Activated CD4-positive, alpha-beta T cell treated with anti-CD3 and anti-CD28 coated beads, Interleukin-2, amount 10 ng/mL, durations not matched to agents 24 days and 14 days (primary cell): ENCODE measurements around the gene ST6GALNAC3. TPM values are rescaled to one million over a fixed set of nuclear protein-coding genes. Genes with fewer than 3 reads are reported as not detected.

Source experiments
- DNase-seq: peaks from one replicate; pipeline ENCODE4 v3.0.0; 2022
- H3K27ac Mint-ChIP-seq: one replicate; pipeline ENCODE4 v1.8.0; 2022; ENCODE audit warnings: mild to moderate bottlenecking, mixed read lengths
- H3K27me3 Mint-ChIP-seq: one replicate; pipeline ENCODE4 v1.8.0; 2022; ENCODE audit warnings: mixed read lengths
- H3K36me3 Mint-ChIP-seq: one replicate; pipeline ENCODE4 v1.8.0; 2022; ENCODE audit warnings: low read depth, mild to moderate bottlenecking, mixed read lengths
- H3K4me1 Mint-ChIP-seq: one replicate; pipeline ENCODE4 v1.8.0; 2021; ENCODE audit warnings: mixed read lengths
- H3K4me3 Mint-ChIP-seq: one replicate; pipeline ENCODE4 v1.8.0; 2022; ENCODE audit warnings: mild to moderate bottlenecking, moderate library complexity, mixed read lengths
- H3K9me3 Mint-ChIP-seq: one replicate; pipeline ENCODE4 v1.8.0; 2021; ENCODE audit warnings: mixed read lengths
- intact Hi-C: fragments of 100-400 bp; cut with micrococcal nuclease; formaldehyde crosslinking; loops from one replicate; pipeline ENCODE4 v1.15.1; 2023
- total RNA-seq: library from RNA; stranded (reverse); gene quantifications from 2 replicates; pipeline ENCODE4 v1.2.3, GENCODE V29; 2022

ST6GALNAC3 gene
- total RNA-seq, 1 donor from 2014 or later = 0.28 TPM

DNA sequence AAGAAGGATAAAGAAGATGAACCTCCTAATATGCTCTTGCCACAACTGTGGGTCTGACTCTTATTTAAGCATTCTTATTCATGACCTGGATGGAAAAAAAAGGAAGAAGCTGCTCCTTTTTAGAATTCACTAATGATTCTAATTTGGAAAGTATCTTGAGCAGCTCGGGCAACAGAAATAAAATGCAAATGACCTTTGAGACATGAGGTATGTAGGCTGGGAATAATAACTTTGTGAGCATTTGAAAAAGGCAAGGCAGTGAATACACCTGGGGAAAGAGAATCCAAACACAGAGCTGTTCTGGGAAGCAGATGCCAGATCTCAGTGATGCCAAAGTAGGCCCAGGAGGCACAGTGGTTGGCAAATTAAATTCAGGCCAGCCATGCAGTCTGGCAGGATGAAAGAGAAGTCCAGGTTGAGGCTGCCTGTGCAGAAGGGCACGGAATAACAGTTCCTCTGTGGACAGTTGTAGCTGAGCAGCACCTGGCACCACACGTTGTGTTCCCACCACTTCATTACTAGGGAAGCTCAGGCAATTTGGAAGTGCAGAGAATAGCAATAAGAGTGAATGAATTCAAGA, 471.9 kb downstream of the ST6GALNAC3 start:
- no peak overlapping the region for H3K4me3 Mint-ChIP-seq
- intact Hi-C loops = loop anchor here (5.0 kb wide), 1 partner anchor 539 kb away; no protein-coding TSS in a partner anchor
- no peak overlapping the region for H3K27ac Mint-ChIP-seq
- DNase-seq = no peak
- no peaks in the 10 kb centered on the region for H3K36me3 Mint-ChIP-seq
- no peaks in the 10 kb centered on the region for H3K4me1 Mint-ChIP-seq
- no peaks in the 10 kb centered on the region for H3K9me3 Mint-ChIP-seq
- H3K27me3 Mint-ChIP-seq = no peaks in the 10 kb centered on the region

DNA sequence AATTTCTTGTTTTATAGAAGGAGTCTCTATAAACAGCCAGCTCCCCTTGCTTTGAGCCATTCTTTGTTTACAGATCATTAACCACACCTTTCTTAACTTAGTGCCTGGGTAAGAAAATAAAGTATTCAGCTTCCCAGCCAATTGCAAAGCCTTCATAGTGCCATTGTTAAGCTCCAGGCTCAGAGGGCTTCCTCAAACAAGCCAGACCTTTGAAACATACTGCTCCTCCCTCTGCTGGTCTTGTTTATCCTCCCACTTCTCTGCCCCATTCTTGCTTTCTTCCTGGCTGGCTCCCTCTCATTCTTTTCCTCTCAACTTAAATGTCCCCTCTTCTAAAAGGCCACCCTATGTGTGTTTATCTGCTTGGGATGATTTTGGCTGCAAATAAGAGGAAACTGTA, 473.4 kb downstream of the ST6GALNAC3 start:
- no peaks in the 10 kb centered on the region for H3K4me1 Mint-ChIP-seq
- no peaks in the 10 kb centered on the region for H3K36me3 Mint-ChIP-seq
- no peaks in the 10 kb centered on the region for H3K9me3 Mint-ChIP-seq
- H3K27ac Mint-ChIP-seq = no peak overlapping the region
- intact Hi-C loops = loop anchor here (5.0 kb wide), 1 partner anchor 541 kb away; no protein-coding TSS in a partner anchor
- H3K27me3 Mint-ChIP-seq = no peaks in the 10 kb centered on the region
- DNase-seq = no peak
- H3K4me3 Mint-ChIP-seq = no peak overlapping the region

DNA sequence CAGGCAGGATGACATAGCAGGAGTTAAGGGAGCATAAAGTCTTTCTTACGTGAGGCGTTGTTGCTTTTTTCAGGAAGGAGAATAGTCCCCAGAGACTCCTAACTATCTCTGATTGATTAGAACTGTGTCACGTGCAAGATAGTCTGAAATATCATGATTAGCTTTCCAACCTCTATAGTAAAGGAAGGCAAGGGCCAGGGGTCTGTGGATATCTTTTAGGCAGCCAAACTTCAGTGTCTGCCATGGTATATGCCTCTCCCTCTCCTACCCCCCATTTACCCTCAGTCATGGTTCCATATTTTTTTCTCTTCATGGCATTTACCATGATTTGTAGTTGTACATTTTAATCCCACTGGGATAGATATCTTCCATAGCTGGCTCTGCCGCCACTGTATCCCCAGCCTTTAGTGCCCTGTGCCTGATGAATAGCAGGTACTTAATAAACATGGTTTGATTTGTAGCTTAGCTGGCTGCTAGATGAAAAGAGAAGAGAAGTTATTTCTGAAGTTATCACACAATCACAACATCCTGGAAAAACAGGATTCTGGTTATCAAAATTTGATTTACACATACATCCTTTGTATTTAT, 474.1 kb downstream of the ST6GALNAC3 start:
- Mint-ChIP-seq H3K27ac (no peak overlapping the region), H3K4me1 (no peaks in the 10 kb centered on the region), H3K27me3 (no peaks in the 10 kb centered on the region), H3K4me3 (no peak overlapping the region), H3K36me3 (no peaks in the 10 kb centered on the region), H3K9me3 (no peaks in the 10 kb centered on the region)
- intact Hi-C loops = loop anchor here (5.0 kb wide), 1 partner anchor 541 kb away; no protein-coding TSS in a partner anchor
- no peak for DNase-seq

DNA sequence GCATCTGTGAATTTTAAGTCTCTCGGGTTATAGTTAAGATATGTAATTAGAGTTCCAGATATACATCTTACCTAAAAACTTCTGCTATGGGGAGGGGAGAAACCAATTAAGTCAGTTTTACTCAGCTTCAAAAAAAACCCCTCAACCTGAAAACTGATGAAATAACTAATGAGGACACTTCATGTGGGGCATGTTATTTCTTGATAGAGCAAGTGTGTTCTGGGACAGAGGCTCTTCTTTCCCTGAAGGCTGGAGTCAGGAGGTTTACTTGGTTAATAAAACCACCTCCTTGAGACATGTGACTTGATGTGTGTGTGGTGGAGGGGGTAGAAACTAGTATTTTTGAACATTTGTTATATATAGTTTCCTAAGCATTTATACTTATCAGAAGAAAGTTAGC, 479.7 kb downstream of the ST6GALNAC3 start:
- H3K4me3 Mint-ChIP-seq = no peak overlapping the region
- H3K27ac Mint-ChIP-seq = no peak overlapping the region
- no peaks in the 10 kb centered on the region for H3K9me3 Mint-ChIP-seq
- H3K4me1 Mint-ChIP-seq = no peaks in the 10 kb centered on the region
- H3K36me3 Mint-ChIP-seq = no peaks in the 10 kb centered on the region
- DNase-seq = no peak
- peaks cover 4% of the 10 kb centered on the region for H3K27me3 Mint-ChIP-seq
- intact Hi-C loops = no loop called here

DNA sequence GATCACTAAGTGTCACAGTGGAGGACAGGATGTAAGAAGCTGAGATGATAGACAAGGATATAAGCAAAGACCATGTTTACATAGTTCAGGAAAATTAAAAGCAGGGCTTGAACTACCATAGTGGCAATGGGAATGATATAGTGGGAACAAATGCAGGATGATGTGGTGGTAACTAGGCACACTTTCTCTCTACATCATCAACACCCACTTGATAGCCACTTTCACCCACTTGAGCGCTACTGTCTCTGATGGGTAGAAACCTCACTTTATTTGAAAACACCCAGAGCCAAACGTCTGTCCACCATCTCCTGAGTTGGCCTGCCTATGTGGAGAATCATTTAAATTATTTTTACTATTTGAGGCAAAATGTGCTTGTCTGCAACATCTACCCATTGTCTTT, 487.7 kb downstream of the ST6GALNAC3 start:
- Mint-ChIP-seq H3K4me3 (no peak overlapping the region), H3K4me1 (no peaks in the 10 kb centered on the region), H3K27me3 (no peaks in the 10 kb centered on the region), H3K9me3 (no peaks in the 10 kb centered on the region), H3K36me3 (no peaks in the 10 kb centered on the region), H3K27ac (no peak overlapping the region)
- intact Hi-C loops = loop anchor here (10.0 kb wide), 1 partner anchor 407 kb away; no protein-coding TSS in a partner anchor
- no peak for DNase-seq

DNA sequence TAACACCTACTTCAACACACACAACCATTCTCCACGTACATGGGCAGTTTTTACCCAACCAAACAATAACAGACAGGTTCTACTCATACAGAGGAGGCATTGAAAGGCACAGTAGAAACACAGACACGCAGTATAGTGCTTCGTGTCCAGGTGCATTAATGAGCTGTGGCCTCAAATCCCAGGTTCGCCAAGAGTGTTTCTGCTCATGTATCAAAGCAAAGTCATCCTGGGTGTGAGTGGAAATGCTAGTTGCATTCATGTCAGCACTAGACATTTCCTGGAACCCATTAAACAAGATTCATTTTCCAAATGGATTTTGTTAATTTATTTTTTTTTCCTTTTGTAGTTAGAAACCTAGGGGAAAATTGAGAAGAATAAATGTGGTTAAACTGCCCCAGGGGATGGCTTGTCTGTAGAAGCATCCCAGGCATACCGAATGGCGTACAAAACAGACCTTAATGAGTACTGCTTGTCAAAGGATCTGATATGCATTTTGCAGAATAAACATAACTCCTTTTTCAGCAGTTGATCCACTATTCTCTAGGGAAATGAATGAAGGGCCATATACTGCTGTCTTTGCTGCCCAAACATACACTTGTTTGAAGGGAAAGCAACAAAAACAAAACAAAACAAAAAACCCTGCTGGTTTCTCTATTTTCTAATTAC, 494.2 kb downstream of the ST6GALNAC3 start:
- H3K36me3 Mint-ChIP-seq = no peaks in the 10 kb centered on the region
- no peaks in the 10 kb centered on the region for H3K9me3 Mint-ChIP-seq
- no peaks in the 10 kb centered on the region for H3K27me3 Mint-ChIP-seq
- DNase-seq = no peak
- H3K4me3 Mint-ChIP-seq = no peak overlapping the region
- no peaks in the 10 kb centered on the region for H3K4me1 Mint-ChIP-seq
- intact Hi-C loops = loop anchor here (10.0 kb wide), 1 partner anchor 414 kb away; no protein-coding TSS in a partner anchor
- H3K27ac Mint-ChIP-seq = no peak overlapping the region

DNA sequence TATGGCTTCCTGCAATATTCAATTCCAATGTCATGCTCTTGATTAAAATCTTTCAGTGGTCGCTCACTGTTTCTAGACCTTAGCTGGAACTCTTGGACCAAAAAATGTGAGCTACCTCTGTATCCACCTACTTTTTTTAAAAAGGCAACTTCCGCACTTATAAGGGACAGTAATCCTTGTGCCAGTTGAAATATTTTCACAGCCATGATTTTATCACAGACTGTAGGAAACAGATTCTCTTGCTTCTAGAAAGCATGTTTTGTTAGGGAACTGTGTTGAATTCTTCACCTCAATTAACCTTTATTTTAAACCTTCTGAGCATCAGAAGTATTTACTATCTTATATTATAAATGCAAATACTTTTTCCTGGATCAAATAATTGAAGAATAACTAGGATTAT, 496.7 kb downstream of the ST6GALNAC3 start:
- no peak overlapping the region for H3K4me3 Mint-ChIP-seq

DNA sequence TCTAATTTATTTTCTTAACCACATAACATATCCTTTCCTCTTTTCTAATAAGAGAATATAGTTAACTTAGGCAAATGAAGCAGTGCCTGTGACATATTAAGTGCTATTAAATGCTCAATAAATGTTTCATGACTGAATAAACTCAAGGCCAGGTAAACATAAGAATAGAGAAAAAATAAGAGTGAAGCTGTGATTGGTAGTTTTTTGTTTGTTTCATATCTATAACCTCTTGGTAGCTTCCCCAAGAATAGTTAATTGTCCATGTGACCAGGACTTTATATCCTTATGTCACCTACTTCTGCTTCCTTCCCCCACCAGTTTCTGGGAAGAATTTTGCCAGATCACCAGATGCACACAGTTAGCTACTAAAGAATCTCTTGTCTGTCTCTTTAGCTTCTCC, 497.7 kb downstream of the ST6GALNAC3 start:
- H3K9me3 Mint-ChIP-seq = no peaks in the 10 kb centered on the region
- H3K4me1 Mint-ChIP-seq = no peaks in the 10 kb centered on the region
- no peak for DNase-seq
- intact Hi-C loops = no loop called here
- H3K36me3 Mint-ChIP-seq = no peaks in the 10 kb centered on the region
- H3K4me3 Mint-ChIP-seq = no peak overlapping the region
- no peaks in the 10 kb centered on the region for H3K27me3 Mint-ChIP-seq
- no peak overlapping the region for H3K27ac Mint-ChIP-seq

More for the DNA sequence above, 496.7 kb downstream of the ST6GALNAC3 start:
- H3K4me1 Mint-ChIP-seq = no peaks in the 10 kb centered on the region
- no peaks in the 10 kb centered on the region for H3K27me3 Mint-ChIP-seq
- no peaks in the 10 kb centered on the region for H3K36me3 Mint-ChIP-seq
- DNase-seq = no peak
- no peak overlapping the region for H3K27ac Mint-ChIP-seq
- intact Hi-C loops = no loop called here
- H3K9me3 Mint-ChIP-seq = no peaks in the 10 kb centered on the region

DNA sequence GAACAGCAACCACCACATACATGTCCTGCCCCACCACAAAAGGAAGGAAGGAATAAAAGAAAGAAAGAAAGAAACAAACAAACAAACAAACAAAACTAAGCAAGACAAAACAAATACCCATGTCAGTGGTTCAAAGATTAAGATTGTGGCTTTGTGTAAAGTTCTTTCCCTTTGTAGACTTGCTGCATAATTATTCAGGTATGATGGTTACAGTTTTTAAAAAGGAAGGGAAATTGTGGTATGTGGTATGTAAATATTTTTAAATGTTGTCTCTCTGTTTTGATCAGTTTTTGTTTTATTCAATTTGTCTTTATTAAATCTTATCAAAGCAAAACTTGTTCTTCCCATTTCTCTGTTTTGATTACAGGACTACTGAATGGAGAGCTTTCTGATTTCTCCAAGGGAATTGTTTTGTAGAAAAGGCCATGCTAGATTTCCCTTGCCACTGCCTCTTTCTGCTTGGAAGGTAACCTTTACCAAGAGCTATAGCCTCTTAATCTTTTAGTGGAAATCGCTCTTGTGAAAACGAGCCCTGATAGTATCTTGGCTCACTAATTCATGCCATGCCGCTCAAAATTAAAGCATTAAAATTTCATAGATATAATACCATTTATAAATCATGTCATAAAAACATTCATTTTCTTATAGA, 502.5 kb downstream of the ST6GALNAC3 start:
- no peaks in the 10 kb centered on the region for H3K9me3 Mint-ChIP-seq
- no peaks in the 10 kb centered on the region for H3K36me3 Mint-ChIP-seq
- no peaks in the 10 kb centered on the region for H3K4me1 Mint-ChIP-seq
- no peaks in the 10 kb centered on the region for H3K27me3 Mint-ChIP-seq
- no peak overlapping the region for H3K4me3 Mint-ChIP-seq
- DNase-seq = no peak
- no peak overlapping the region for H3K27ac Mint-ChIP-seq
- intact Hi-C loops = no loop called here

DNA sequence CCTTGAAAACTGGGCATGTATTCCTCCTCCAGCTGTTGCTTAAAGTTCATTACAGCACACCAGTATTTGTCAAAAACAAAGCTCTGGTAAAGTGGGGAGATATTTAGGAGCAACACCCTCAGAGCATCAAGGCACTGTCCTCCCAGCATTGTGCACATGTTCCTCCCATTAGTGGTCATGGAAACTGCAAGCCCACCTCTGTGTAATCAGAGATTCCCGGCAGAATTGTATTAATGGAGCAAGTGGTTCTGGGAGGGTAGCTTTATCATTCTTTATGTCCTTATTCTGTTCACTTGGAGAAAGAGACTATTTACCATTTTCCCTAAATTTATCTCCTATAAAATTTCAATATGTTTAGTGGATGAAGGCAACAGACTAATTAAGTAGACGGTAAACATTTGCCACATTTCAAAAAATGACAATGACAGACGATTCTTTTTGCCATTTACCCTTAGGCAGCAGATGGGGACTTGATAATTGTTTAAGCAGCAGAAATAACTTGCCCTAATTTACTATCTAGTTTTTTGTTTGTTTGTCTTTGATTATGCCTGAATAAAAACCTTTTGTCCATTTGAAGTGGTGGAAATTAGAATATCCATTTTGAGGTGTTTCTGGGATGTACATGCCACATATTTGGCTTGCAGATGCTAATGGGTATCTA, 503.1 kb downstream of the ST6GALNAC3 start:
- no peaks in the 10 kb centered on the region for H3K36me3 Mint-ChIP-seq
- DNase-seq = no peak

DNA sequence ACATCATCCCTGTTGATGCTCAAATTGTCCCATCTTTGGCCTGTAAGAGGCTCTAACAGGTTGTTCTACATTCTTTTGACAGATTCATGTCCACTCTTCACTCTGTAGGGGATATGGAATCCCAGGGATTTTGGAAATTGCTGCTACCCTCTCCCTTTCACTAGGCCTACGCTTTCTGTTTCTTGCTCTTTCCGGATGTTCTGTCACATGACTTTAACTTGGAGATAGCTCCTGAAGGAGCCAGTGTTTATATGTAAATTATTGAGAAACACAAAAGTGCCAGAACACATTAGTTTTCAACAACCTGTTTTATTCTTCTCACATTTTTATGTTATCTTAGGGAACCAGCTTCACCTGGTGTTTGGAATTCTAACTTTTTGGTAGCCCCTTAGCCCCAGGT, 505.7 kb downstream of the ST6GALNAC3 start:
- Mint-ChIP-seq H3K4me3 (no peak overlapping the region), H3K36me3 (no peaks in the 10 kb centered on the region), H3K27ac (no peak overlapping the region), H3K27me3 (no peaks in the 10 kb centered on the region), H3K4me1 (peaks cover 3% of the 10 kb centered on the region), H3K9me3 (no peaks in the 10 kb centered on the region)
- DNase-seq = no peak
- intact Hi-C loops = no loop called here

More for the DNA sequence above, 503.1 kb downstream of the ST6GALNAC3 start:
- Mint-ChIP-seq H3K9me3 (no peaks in the 10 kb centered on the region), H3K4me1 (no peaks in the 10 kb centered on the region), H3K27ac (no peak overlapping the region), H3K4me3 (no peak overlapping the region), H3K27me3 (no peaks in the 10 kb centered on the region)
- intact Hi-C loops = no loop called here

DNA sequence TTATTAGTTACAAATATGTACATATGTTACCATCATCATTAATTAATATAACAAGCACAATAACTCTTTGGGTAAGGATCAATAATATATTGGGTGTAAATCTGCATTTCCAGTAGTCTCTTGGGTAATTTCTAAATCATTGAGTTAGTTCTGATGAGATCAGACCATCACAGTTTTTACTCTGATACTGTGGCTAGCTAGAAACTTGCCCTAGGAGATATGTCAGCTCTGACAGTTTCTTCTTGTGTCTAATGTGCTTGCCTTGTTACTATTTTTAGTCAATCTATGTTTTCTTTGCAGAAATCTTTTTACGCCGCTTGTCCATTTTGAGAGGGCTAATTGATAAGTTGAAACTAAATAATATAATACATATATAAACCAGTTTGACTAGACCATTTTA, 507.2 kb downstream of the ST6GALNAC3 start:
- Mint-ChIP-seq H3K27ac (no peak overlapping the region), H3K4me3 (no peak overlapping the region), H3K36me3 (no peaks in the 10 kb centered on the region), H3K4me1 (peaks cover 3% of the 10 kb centered on the region), H3K9me3 (no peaks in the 10 kb centered on the region), H3K27me3 (no peaks in the 10 kb centered on the region)
- no peak for DNase-seq
- intact Hi-C loops = no loop called here

DNA sequence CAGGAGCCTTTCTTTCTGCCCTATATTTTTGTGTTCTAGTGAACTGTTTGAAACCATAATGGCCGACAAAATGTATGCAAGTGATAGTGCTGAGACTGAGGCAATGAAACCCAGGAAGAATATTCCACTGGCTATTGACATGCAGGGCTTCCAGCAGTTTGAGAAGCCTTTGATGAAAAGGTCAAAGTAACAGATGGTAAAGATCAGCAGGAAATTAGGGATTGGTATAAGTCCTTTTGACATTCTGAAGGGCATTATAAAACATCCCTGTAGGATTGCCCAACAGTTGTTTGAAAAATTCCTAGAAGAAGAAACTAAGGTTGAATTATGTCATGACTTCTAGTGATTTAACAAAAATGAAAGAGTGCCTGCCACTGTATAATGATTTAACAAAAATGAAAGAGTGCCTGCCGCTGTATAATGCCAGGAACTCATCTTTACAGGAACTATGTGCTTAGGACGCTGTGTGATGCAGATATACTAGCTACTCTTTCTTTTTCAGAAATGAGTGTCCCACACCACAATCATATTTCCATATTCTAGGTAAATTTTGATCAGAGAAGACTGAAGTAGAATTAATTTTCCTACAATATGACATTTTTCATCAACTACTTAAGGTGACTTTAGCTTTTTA, 508.8 kb downstream of the ST6GALNAC3 start:
- no peak overlapping the region for H3K27ac Mint-ChIP-seq
- H3K36me3 Mint-ChIP-seq = no peaks in the 10 kb centered on the region
- H3K4me1 Mint-ChIP-seq = peaks cover 3% of the 10 kb centered on the region
- H3K27me3 Mint-ChIP-seq = no peaks in the 10 kb centered on the region
- no peak for DNase-seq
- H3K9me3 Mint-ChIP-seq = no peaks in the 10 kb centered on the region
- intact Hi-C loops = no loop called here
- no peak overlapping the region for H3K4me3 Mint-ChIP-seq
